HG03103 (cell line): ENCODE results near the gene TSPAN1.

Source experiments
- ATAC-seq: cut with Tn5 transposase; IDR thresholded peaks from one replicate; pipeline ENCODE4 v1.9.1; 2021; ENCODE audit warnings: low read depth; ENCODE audit not compliant: unreplicated experiment

TSPAN1 gene

DNA sequence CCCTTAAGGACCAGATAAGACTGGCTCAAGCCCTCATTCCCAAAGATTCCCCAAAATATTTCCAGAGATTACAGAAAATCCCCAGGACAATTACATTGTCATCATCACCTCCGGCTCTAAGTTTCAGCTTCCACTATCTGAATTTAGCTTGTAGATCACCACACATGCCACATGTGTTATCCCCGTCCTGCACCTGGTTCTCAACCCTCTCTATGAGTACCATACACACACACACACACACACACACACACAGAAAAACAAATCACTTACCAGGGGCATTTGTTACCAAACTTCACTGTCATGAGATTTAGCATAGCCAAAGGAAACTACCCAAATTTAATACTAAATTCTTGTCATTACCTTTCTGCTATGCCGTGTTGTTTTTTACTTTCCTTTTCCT is 15.4 kb upstream of the TSPAN1 start:
- ATAC-seq = no peak

DNA sequence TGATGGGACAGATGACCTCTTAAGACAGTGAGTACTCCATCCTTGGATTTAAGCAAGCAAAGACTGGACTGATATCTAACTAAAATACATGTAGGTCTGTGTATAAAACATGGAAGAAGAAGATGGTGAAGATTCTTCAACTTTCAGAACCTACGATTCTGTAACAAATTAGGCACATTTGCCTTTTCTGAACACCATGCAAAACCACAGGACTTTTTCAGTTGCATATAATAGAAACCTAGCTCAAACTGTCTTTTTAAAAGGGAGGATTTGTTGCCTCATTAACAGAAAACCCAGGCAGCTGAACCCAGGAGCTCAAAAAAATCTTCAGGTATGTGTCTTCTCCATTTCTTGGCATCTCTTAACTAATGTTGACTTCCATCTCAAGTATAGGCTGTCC is 14.7 kb upstream of the TSPAN1 start:
- ATAC-seq = no peak

DNA sequence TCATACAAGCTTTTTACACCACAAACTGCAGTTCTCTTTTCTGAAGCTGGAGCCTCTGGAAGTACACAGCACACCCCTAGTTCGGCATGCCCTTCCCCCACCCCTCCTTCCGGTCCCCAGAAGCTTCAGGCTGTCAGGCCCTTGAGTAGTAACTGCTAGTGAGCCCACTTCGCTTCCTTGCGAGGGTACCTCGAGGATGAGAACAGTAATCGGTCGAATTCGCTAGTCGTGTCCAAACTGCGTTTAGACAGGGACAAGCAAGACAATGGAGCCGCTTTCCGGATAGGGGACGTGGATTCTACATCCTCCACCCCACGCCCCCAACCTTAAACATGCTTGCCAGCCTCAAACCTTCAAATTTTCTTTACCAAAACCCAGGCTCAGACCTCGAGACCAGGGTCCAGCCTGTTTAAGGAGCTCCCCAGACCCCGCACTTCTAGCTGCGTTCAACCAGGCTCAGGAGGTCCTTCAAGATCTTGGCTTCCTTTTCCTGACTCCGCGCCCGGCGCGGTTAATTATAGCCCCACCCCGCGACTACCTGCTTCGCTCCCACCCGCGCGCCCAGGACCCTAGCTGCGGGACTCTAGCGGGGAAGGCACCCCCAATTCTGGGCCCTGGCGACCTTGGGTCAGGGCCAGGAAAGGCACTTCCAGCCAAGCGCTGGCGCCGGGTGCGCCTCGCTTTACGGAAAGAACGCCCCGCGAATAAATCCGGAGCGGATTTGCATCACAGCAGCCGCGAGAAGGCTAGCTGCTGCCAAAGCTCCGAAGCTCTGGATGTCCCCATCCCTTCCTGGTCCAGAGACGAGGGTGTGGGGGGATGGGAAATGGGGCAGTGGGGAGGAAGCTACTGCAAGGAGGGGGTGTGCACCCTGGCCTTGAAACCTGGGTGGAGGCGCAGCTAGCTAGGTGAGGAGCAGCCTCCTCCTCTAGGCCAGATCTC is 8.1 kb upstream of the TSPAN1 start:
- no peak for ATAC-seq

DNA sequence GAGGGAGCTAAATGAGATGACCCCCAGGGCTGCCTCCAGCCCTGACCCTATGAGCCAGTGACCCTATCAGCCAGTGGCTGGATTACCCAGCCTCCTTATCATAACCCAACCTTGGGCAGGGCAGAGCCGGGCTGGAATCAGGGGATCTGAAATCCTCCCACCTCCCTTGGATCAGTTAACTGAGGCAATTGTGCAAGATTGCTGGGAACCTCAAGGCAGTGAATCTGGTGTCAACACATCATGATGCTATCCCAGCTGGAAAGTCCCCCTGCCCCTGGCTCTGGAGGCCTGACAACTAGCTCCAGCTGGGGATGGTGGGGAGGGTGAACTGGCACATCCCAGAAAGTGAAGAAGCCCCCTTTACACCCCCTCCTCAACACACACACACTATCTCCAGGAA is 6.4 kb upstream of the TSPAN1 start:
- no peak for ATAC-seq

DNA sequence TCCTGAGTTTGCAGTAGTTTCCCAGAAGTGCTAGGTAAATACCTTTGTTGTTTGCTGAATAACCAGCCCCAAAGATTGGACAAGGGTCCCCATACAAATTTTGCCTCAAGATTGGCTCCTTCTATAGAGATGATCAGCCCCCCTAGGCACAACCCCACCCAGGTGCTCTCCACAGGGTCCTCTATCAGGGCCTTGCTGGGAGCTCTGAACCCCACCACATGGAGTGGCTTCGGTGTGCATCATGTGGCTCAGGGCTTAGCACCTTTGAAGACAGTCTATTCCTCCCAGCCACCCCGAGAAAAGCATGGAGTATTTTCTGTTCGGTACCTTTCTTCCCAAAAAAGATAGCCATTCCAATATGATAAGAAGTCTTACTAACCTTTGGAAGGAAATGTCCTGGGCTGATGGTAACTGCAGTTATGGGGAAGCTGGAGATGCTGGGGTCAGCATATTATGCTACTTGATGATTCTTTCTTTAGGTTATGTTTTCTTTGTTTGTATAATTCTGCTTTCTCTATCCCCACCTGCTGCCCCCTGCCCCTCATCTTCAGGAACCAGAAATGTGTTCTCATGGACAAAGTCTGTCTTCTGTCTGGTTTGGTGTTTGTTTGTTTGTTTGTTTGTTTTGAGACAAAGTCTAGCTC is 5.0 kb upstream of the TSPAN1 start:
- ATAC-seq = no peak

- no peak for ATAC-seq
Observed at GRCh38 chr1:46171351-46171750, 3.5 kb upstream of the TSPAN1 start.

- ATAC-seq = no peak
Observed at GRCh38 chr1:46171871-46172270, 3.0 kb upstream of the TSPAN1 start.

- no peak for ATAC-seq
Observed at GRCh38 chr1:46172321-46172720, 2.6 kb upstream of the TSPAN1 start.

DNA sequence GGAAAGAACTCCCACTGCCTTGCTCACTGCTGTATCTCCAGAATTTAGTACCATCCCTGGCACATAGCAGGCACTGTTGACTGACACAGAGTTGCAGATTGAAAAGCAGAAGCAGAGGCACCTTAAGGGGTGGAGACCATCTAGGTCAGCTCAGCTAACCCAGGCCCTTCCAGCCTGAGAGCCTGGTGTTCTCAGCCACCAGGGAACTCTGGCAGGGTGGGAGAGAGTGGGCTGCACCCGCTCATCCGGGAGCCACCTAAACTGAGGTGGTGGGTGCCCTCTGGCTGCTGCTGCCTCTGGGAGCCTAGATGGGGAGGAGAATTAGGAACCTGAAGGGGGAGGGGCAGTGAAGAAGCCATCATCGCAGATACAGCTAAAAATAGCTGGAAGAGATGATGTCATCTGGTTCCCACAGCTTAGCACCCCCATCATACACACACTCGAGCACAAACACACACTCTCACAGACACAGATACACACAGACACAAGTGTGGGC is 1.5 kb upstream of the TSPAN1 start:
- no peak for ATAC-seq

DNA sequence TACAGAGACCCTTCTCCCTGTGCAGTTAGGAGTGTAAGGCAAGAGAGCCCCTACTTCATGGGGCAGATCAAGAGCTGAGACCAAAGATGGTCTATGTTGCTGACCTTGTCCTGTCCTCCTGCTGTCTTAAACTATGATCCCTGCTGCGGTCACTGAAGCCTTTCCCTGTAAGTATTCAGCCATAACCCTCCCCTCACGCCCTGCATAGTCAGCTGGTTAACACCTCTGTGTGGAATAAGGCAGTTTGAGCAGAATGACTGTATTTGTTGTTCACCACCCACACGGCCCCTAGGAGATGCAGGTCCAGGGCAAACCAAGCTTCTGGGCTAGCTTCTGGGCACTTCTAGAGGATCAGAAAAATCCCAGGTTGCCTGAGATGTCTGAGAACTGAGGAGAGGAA is 356 bp downstream of the TSPAN1 start:
- ATAC-seq = no peak

- no peak for ATAC-seq
Observed at GRCh38 chr1:46176211-46176865, 1.5 kb downstream of the TSPAN1 start, which contains the start of gene P3R3URF. P3R3URF (minus strand) TSS chr1:46176488; CDS start chr1:46176471, 17 bp downstream.

DNA sequence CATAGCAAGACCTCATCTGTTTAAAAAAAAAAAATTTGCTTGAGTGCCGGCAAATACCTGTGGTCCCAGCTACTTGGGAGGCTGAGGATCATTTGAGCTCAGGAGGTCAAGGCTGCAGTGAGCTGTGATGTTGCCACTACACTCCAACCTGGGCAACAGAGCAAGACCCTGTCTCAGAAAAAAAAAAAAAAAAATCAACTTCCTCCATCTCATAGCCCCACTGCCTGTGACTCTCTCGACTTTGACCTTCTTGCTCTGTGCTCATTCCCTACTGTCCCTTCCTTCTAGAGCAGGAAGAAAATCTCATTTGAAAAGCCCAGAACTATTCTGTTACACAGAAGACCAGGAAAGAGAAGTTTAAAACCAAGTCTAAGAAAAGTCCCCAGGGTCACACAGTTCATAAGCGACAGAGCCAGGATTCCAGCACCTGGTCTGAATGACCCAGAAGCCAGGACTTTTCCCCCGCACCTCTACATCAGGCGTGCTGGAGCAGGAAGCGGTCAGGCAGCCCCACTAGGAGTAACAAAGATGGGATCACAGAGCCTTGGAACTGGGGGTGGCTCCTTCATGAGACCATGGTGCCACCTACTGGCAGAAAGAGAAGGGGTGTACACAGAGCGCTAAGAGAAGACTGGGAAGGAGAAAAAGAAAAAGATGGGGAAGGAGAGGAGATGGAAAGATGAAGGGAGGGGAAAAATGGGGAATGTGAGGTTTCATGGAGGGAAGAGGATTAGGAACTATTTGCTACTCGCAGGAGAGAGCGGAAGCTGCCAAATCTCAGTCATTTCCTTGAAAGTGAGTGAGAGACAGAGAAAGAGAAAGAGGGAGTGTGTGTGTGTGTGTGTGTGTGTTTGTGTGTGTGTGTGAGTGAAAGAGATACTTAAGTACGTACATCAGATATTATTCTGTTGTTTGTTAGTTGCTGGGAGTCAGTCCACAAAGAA is 4.5 kb downstream of the TSPAN1 start:
- ATAC-seq = no peak

DNA sequence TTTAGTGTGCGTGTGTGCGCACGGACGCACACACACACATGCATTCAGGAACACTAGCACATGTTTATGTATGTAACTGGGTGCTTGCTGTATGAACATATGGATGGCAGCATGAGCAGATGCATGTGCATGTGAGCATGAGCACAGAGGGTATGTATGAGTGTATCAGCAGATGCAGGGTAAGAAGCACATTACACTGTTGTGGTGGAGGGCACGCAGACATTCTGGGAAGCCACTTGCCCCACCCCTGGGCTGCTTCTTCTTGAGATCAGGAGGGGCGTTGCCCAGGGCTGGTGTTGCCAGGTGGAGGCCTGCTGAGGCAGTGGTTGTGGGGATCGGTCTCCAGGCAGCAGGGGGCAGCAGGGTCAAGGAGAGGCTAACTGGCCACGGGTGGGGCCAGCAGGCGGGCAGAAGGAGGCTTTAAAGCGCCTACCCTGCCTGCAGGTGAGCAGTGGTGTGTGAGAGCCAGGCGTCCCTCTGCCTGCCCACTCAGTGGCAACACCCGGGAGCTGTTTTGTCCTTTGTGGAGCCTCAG is 5.3 kb downstream of the TSPAN1 start:
- ATAC-seq = no peak

- ATAC-seq = no peak
Observed at GRCh38 chr1:46181343-46182260, 6.7 kb downstream of the TSPAN1 start.

GRCh38 chr1:46183079-46183847 is 8.4 kb downstream of the TSPAN1 start:
- ATAC-seq = no peak

GRCh38 chr1:46183926-46184557 is 9.2 kb downstream of the TSPAN1 start:
- no peak for ATAC-seq

DNA sequence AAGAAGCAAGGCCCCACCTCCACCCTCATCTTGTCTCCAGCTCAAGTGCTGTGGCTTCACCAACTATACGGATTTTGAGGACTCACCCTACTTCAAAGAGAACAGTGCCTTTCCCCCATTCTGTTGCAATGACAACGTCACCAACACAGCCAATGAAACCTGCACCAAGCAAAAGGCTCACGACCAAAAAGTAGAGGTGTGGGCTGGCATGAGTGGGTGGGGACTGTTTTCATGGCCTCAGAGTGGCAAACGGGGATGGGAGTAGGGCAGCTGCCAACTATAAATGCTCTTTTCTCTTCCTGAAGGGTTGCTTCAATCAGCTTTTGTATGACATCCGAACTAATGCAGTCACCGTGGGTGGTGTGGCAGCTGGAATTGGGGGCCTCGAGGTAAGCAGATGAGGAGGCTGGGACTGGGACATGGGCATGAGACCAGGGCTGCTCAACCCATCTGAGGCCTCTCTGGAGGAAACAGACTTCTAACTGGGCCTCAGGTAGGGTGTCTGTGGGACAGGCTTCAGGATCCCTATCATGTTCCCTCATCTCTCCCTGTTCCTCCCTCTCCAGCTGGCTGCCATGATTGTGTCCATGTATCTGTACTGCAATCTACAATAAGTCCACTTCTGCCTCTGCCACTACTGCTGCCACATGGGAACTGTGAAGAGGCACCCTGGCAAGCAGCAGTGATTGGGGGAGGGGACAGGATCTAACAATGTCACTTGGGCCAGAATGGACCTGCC is 10.2 kb downstream of the TSPAN1 start:
- ATAC-seq = no peak
